Heart left ventricle (tissue), 16 donors: ENCODE data around the gene PKD2. TPM values are rescaled to one million over a fixed set of nuclear protein-coding genes. Genes with fewer than 3 reads are reported as not detected.
A peak's percentile ranks its signal among the peaks of the same experiment; 100 is the strongest.

ENCODE experiments used
- ATAC-seq, 4 donors: fragments of 200-7000 bp; cut with Tn5 transposase; one replicate each; pipeline ENCODE4 v1.9.1; 2020 to 2022; ENCODE audit warnings: moderate library complexity in 4 of 4, mild to moderate bottlenecking in 3 of 4, moderate number of reproducible peaks in 1 of 4
- DNase-seq, 5 donors: peaks; one replicate each; pipeline ENCODE4 v3.0.0-alpha.2; 2020
- H3K27ac ChIP-seq, 12 donors: fragments of 200-600 bp; sonication (generic) in 4 of 12; one replicate each; pipeline versions ENCODE4 v1.5.0 to v1.8.0; 2016 to 2022; ENCODE audit warnings: mild to moderate bottlenecking in 2 of 12
- H3K27me3 ChIP-seq, 9 donors: fragments of 200-600 bp; sonication (generic) in 2 of 9; one replicate each; pipeline versions ENCODE4 v1.5.1 to v1.8.0; 2016 to 2022; ENCODE audit warnings: mild to moderate bottlenecking in 3 of 9
- H3K36me3 ChIP-seq, 9 donors: fragments of 200-600 bp; sonication (generic) in 2 of 9; one replicate each; pipeline versions ENCODE4 v1.5.0 to v1.8.0; 2018 to 2022; ENCODE audit warnings: mild to moderate bottlenecking in 2 of 9
- H3K4me1 ChIP-seq, 12 donors: fragments of 200-600 bp; sonication (generic) in 4 of 12; one replicate each; pipeline versions ENCODE4 v1.5.0 to v1.8.0; 2016 to 2022; ENCODE audit warnings: mild to moderate bottlenecking in 3 of 12
- H3K4me3 ChIP-seq, 12 donors: fragments of 200-600 bp; sonication (generic) in 4 of 12; one replicate each; pipeline versions ENCODE4 v1.5.0 to v1.8.0; 2017 to 2022; ENCODE audit warnings: mild to moderate bottlenecking in 9 of 12, moderate library complexity in 4 of 12
- H3K9me3 ChIP-seq, 12 donors: fragments of 200-600 bp; sonication (generic) in 4 of 12; one replicate each; pipeline versions ENCODE4 v1.5.0 to v1.8.0; 2016 to 2022; ENCODE audit warnings: mild to moderate bottlenecking in 1 of 12
- CTCF ChIP-seq, 12 donors: fragments of 200-600 bp; sonication (generic) in 4 of 12; IDR thresholded peaks; one replicate each; pipeline versions ENCODE4 v1.5.0 to v1.8.0; 2018 to 2022; ENCODE audit warnings: antibody characterized with exemption in 12 of 12, mild to moderate bottlenecking in 5 of 12
- POLR2A ChIP-seq, 2 donors: fragments of 450-650 bp; IDR thresholded peaks; one replicate each; pipeline ENCODE4 v1.6.1; 2017; ENCODE audit warnings: antibody characterized with exemption in 2 of 2, mild to moderate bottlenecking in 2 of 2, moderate library complexity in 2 of 2
- WGBS, 4 donors: extraction: QIAGEN DNeasy Blood & Tissue Kit in 2 of 4; methylation state at CpG; one replicate each; pipeline versions ENCODE4 v1.1.5 to v1.1.7; 2013 to 2018; 5-methylcytosine and 5-hydroxymethylcytosine counted together
- intact Hi-C, 10 donors: fragments of 100-400 bp; cut with DNase I; formaldehyde crosslinking; loops; one replicate each; pipeline versions ENCODE4 v1.11.1 to v1.14.2; 2022
- polyA plus RNA-seq, 2 donors: library from polyadenylated mRNA; stranded (reverse); fragments of 200-250 nt; gene quantifications; one replicate each; pipeline ENCODE4 v1.2.3, GENCODE V29; 2013
- total RNA-seq, 9 donors: library from RNA; depleted of rRNA in 2 of 9; stranded (reverse); fragments of >200 nt in 2 of 9; fragmentation: NEBNext Ultra II Directional in 3 of 9; extraction: Animal tissue kit (Norgen Biotek cat#: 25700) in 3 of 9; gene quantifications; one replicate each; pipeline versions ENCODE4 v1.1.0 to v1.2.4, GENCODE V29; 2016 to 2023
- donor health status: ischemic (EF 13 %, LVEDD 7.1; RV severe dilation, severe dysfunction).
- donor health status: healthy with polysubstance abuse.
- donor health status: DM: no; HTN: yes; CAD: no.
- donor health status: DM: no; HTN: no; CAD: no.
- donor health status: ischemic (EF 25% LVEDD 6.9; RV normal size, moderate dysfunction).
- donor health status: ischemic (EF 25% LVEDD 5.7; RV mildly dilated, moderate dysfunction).
- donor health status: healthy.
- donor health status: DM: yes; HTN: yes; CAD: no.
- donor health status: ischemic (EF 35%, LVEDD 5.7; RV mildly dilated, moderate dysfunction).
- donor health status: nonischemic (EF 11% LVEDD 7.7; RV severe dilation, severe dysfunction).
- donor health status: DM: yes; HTN: yes; CAD: no.
- donor health status: PGD.
- donor health status: ischemic (EF 29% LVEDD 5.4; RV normal size, mild dysfunction).
- donor health status: nonischemic (EF 23%, LVEDD 6.1; RV moderate dilation, normal function).

PKD2 gene
- total and polyA plus RNA-seq, 11 donors: 6.6 to 26.7 (median 15.1) TPM

GRCh38 chr4:88087004-88087403 lies 79.6 kb downstream of the PKD2 start:
- Histone ChIP-seq H3K4me3 (no peak overlapping the region), H3K9me3 (no peaks in the 10 kb centered on the region), H3K4me1 (peaks cover 0 to 13% (median 0%) of the 10 kb centered on the region in 12 donors), H3K27ac (no peak overlapping the region), H3K36me3 (no peaks in the 10 kb centered on the region), H3K27me3 (no peaks in the 10 kb centered on the region)
- 92 to 100% (median 97%) methylated on average over 1 of the region's 1 CpG for WGBS, 4 donors
- intact Hi-C loops: no loop called here
- TF ChIP-seq CTCF (IDR thresholded peaks at IDR 0.05): no peak
- no peak for ATAC-seq
- no peak for DNase-seq

GRCh38 chr4:88090898-88091297 lies 83.5 kb downstream of the PKD2 start:
- H3K9me3 ChIP-seq: no peaks in the 10 kb centered on the region
- peak in 3 of 4 donors; percentile 41 to 56 (median 50) for ATAC-seq
- H3K4me1 ChIP-seq: peaks cover 0 to 13% (median 0%) of the 10 kb centered on the region in 12 donors
- no peak for DNase-seq
- no peak overlapping the region for H3K27ac ChIP-seq
- H3K27me3 ChIP-seq: no peaks in the 10 kb centered on the region
- no peak overlapping the region for H3K4me3 ChIP-seq
- peaks cover 0 to 11% (median 0%) of the 10 kb centered on the region in 9 donors for H3K36me3 ChIP-seq
- intact Hi-C loops: no loop called here
- TF ChIP-seq CTCF (IDR thresholded peaks at IDR 0.05): no peak
- TF ChIP-seq POLR2A (IDR thresholded peaks at IDR 0.05): no peak

- Histone ChIP-seq H3K9me3 (no peaks in the 10 kb centered on the region), H3K27me3 (no peaks in the 10 kb centered on the region), H3K4me3 (no peak overlapping the region), H3K36me3 (peaks cover 0 to 11% (median 0%) of the 10 kb centered on the region in 9 donors), H3K27ac (no peak overlapping the region), H3K4me1 (peaks cover 0 to 13% (median 0%) of the 10 kb centered on the region in 12 donors)
- 73 to 81% (median 80%) methylated on average over 3 of the region's 3 CpGs for WGBS, 4 donors
- ATAC-seq: peak in 3 of 4 donors; percentile 48 to 54 (median 51)
- no peak for DNase-seq
- intact Hi-C loops: no loop called here
- TF ChIP-seq CTCF (IDR thresholded peaks at IDR 0.05): no peak
- TF ChIP-seq POLR2A (IDR thresholded peaks at IDR 0.05): no peak
Measured at GRCh38 chr4:88091378-88091777, 83.9 kb downstream of the PKD2 start.

- Histone ChIP-seq H3K4me1 (peaks cover 0 to 13% (median 0%) of the 10 kb centered on the region in 12 donors), H3K4me3 (no peak overlapping the region), H3K9me3 (no peaks in the 10 kb centered on the region), H3K27me3 (no peaks in the 10 kb centered on the region), H3K27ac (no peak overlapping the region), H3K36me3 (peaks cover 0 to 13% (median 0%) of the 10 kb centered on the region in 9 donors)
- TF ChIP-seq CTCF (IDR thresholded peaks at IDR 0.05): no peak
- TF ChIP-seq POLR2A (IDR thresholded peaks at IDR 0.05): no peak
- 84 to 90% (median 88%) methylated on average over 5 of the region's 5 CpGs for WGBS, 4 donors
- ATAC-seq (no peak), DNase-seq (no peak)
- intact Hi-C loops: no loop called here
Measured at GRCh38 chr4:88093874-88094273, 86.4 kb downstream of the PKD2 start.
